ELR (cell line): ENCODE results near the gene UNCX.

Source experiments
- DNase-seq: peaks from one replicate; pipeline ENCODE4 v3.0.0-alpha.2; 2015; ENCODE audit warnings: low read depth

Gene UNCX

GRCh38 chr7:1218541-1219165 is 14.0 kb upstream of the UNCX start:
- no peak for DNase-seq

- no peak for DNase-seq
These were observed 13.2 kb upstream of the UNCX start for GRCh38 chr7:1219498-1219897.

GRCh38 chr7:1220000-1220726 is 12.5 kb upstream of the UNCX start:
- no peak for DNase-seq

GRCh38 chr7:1220977-1221745 is 11.5 kb upstream of the UNCX start:
- DNase-seq = no peak

- DNase-seq = no peak
These were observed 9.3 kb upstream of the UNCX start for GRCh38 chr7:1223196-1223981.

DNA sequence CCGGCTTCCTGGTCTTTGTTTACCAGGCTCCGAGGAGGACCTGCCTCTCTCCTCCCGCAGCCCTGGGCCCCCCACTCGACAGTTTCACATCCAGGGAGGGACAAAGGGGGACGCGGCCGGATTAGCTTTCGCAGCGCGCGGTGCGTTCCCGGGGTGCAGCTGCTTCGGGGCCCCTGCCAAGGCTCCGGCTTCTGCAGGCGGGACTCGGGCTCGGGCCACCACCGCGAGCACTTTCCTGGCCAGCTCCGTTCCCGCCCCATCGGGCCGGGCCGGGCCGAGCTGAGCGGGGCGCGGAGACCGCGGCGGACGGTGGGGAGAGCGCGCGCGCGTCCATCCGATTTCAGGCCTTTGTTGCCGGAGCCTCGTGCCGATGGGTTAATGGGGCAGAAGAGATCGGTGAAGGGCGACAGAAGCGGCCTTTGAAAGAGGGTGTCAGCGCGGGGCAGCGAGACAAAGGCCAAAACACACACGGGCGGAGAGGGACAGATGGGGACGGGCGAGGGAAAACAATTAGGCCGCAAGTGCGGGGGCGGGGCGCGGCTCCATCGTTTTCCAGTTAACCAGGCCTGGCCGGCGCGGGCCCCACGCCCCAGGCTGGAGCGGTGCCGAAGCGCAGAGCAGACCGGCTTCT is 8.5 kb upstream of the UNCX start:
- DNase-seq = no peak

GRCh38 chr7:1225030-1225429 is 7.6 kb upstream of the UNCX start:
- DNase-seq = no peak

DNA sequence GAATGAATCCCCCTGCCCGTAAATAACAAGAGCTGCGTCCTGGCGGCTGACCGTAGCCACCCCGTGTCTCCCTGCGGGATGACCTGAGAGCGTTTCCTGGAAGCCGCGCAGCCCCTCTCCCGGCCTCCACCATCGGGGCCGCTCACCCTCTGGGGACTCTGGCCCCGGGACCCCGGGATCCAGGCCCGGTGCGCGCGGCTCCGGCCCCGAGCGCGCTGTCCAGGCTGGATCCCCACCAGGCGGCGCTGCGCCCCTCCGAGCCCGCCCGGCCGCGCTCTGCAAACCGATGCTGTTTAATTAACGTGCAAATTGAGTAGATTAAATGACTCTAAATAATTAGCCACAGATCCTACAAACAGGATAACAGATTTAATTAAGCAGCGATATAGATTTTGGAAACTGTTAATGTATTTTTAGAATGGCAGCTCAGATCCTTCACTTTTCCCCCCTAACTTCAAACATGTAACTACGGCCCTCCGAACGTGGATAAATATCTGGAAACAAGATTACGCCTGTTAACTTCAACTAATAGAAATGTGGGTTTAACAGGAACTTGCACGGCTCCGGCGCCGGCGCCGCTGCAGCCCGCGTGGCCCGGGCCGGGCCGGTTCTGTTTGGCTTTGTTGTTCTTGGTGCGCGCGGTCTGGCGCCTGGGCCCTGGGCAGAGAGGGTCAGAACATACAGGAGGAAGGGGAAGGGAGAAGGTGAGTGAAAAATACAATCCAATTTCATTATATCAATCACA is 7.1 kb upstream of the UNCX start:
- DNase-seq = peak; percentile 38

DNA sequence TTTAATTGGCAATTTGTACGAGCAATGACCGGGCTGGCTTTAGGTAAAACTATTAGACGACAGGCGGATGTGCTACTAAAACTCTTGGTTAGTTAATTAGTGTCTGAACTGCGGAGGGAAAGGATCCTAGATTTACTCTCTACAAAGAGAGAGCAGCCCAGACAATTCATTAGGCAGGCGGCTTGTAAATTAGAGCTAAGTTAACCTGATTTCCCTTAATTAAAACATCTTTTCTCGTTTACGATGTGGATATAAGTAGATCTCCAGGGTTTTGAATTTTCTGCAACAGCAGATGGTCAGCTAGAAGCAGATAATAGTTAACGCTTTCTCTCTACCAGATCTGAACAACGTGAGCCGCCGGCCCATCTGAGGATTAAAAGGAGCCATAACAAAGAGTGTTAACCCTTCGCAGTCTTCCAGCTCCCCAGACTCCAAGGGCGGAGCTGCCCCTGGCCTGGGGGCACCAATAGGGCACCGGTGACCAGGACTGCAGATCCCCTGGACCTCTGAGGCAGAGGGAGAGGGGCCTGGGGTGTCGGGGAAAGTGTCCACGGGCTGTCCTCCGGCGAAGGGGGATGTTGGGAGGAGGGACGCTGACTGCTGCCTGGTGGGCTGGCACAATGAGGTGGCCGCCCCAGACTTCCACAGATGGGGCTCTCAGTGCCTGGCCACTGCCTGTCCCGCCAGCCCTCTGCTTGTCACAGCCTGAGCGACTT is 6.3 kb upstream of the UNCX start:
- no peak for DNase-seq

- no peak for DNase-seq
These were observed 5.4 kb upstream of the UNCX start for GRCh38 chr7:1227071-1227804.

DNA sequence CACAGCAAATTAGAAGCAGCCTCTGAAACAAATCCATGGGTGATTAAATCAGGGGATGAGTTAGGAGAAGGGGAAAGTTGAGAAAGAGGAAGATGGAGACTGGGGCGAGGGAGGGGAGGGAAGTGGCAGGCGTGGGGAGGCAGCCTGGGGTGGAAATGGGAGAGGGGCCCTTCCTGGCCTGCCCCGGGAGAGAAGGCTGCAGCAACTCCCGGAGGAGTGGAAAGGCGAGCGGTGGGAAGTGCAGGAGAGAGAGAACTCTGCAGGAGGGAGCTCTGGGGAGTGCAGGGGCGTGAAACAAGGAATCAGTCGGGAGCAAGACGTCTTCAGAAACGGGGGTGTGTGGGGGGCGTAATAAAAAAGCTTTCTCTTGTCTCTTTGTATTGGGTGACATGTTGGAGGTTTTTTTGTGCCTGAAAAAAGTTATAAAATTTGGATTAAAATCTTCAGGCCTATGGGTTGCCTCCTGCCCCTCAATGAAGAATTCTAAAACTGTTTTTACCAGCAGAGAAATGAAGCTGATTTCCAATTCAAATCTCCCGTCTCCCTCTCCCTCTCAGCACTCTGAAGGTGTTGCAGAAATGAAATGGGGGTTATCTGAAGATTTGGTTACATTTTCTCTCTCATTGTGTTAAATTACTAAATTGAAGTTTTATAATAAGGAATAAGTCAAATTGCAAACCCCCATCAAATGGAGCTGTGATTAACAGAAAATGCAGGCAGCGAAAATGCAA is 4.7 kb upstream of the UNCX start:
- DNase-seq = no peak

- DNase-seq = no peak
These were observed 4.0 kb upstream of the UNCX start for GRCh38 chr7:1228545-1229201.

GRCh38 chr7:1229202-1229947 is 3.3 kb upstream of the UNCX start:
- no peak for DNase-seq

DNA sequence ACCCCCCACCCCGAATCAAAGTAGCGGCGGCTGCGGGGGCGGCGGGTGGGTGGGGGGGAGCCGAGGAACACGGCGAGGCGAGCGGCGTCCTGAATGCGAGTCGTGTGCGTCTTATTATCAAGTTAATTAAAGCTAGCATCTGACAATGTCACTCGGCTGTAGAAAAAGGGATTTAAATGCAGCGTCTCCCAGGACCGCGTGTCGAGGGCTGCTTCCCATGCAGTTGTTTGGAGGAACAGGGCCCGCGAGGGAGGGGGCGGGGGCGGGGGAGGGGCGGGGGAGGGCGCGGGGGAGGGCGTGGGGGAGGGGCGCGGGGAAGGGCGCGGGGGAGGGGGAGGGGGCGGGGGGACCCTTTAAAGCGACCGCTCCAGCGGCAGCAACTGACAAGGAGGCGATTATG is 2.7 kb upstream of the UNCX start:
- no peak for DNase-seq

- DNase-seq = no peak
These were observed 2.1 kb upstream of the UNCX start for GRCh38 chr7:1230411-1231213.

GRCh38 chr7:1231214-1232102 is 1.2 kb upstream of the UNCX start:
- DNase-seq = no peak
